HEK293 (cell line): ENCODE results near the gene EHMT1.

ENCODE experiments used
- CTCF ChIA-PET: fragments of 350-600 bp; formaldehyde crosslinking; extraction: SDS; loops from one replicate; lab custom pipeline; 2021; ENCODE audit warnings: antibody characterized with exemption; lab: Yijun Ruan, JAX
- POLR2A ChIA-PET: fragments of 300-600 bp; formaldehyde crosslinking; extraction: SDS; loops from one replicate; lab custom pipeline; 2020; ENCODE audit warnings: antibody characterized with exemption, inconsistent platforms; lab: Yijun Ruan, JAX
- H3K27ac ChIP-seq: fragments of 200-500 bp; sonication (Bioruptor generic); 2 replicates; pipeline ENCODE4 v1.5.1; 2014; ENCODE audit warnings: low read depth, low read length, control low read depth, inconsistent platforms; ENCODE audit errors: extremely low read depth
- H3K36me3 ChIP-seq, 2 experiments: fragments of 200-500 bp in 1 of 2; sonication (Bioruptor generic) in 1 of 2; 1 replicate in 1 of 2; 2 replicates in 1 of 2; pipeline ENCODE4 v1.5.1; 2014 to 2017; ENCODE audit warnings: inconsistent platforms in 2 of 2, low read length in 2 of 2; ENCODE audit not compliant: control insufficient read depth in 2 of 2, insufficient read depth in 1 of 2
- H3K4me1 ChIP-seq: fragments of 200-500 bp; sonication (Bioruptor generic); 2 replicates; pipeline ENCODE4 v1.5.1; 2014; ENCODE audit warnings: mild to moderate bottlenecking, low read length, inconsistent platforms; ENCODE audit not compliant: control insufficient read depth, insufficient read depth
- H3K4me3 ChIP-seq: 2 replicates; pipeline ENCODE4 v1.5.1; 2011; ENCODE audit warnings: low read depth, mild to moderate bottlenecking, control low read depth, low read length, moderate library complexity
- H3K9me3 ChIP-seq: fragments of 200-500 bp; sonication (Bioruptor generic); 2 replicates; pipeline ENCODE4 v1.5.1; 2014; ENCODE audit warnings: low read depth, low read length, inconsistent platforms; ENCODE audit not compliant: control insufficient read depth, insufficient read depth
- KLF7 ChIP-seq: fragments of 450-650 bp; formaldehyde crosslinking; IDR thresholded peaks from 2 replicates; pipeline ENCODE4 v1.5.1; 2016; ENCODE audit warnings: missing biosample characterization, missing genetic modification characterization, borderline replicate concordance
- KLF9 ChIP-seq: fragments of 450-650 bp; formaldehyde crosslinking; IDR thresholded peaks from 2 replicates; pipeline ENCODE4 v1.5.1; 2016; ENCODE audit warnings: missing biosample characterization, missing genetic modification characterization, low read depth
- PRDM2 ChIP-seq: fragments of 450-650 bp; formaldehyde crosslinking; IDR thresholded peaks from 2 replicates; pipeline ENCODE4 v1.5.1; 2016; ENCODE audit warnings: missing biosample characterization, missing genetic modification characterization, borderline replicate concordance
- SALL2 ChIP-seq: fragments of 450-650 bp; formaldehyde crosslinking; IDR thresholded peaks from 2 replicates; pipeline ENCODE4 v1.5.0; 2017; ENCODE audit warnings: missing biosample characterization, mild to moderate bottlenecking, missing genetic modification characterization, borderline replicate concordance
- ZBTB1 ChIP-seq: fragments of 450-650 bp; formaldehyde crosslinking; IDR thresholded peaks from 2 replicates; pipeline ENCODE4 v1.5.1; 2016; ENCODE audit warnings: missing biosample characterization, missing genetic modification characterization
- ZNF169 ChIP-seq: fragments of 450-650 bp; formaldehyde crosslinking; IDR thresholded peaks from 2 replicates; pipeline ENCODE4 v1.5.1; 2016; ENCODE audit warnings: missing biosample characterization, missing genetic modification characterization
- ZNF529 ChIP-seq: fragments of 450-650 bp; formaldehyde crosslinking; IDR thresholded peaks from 2 replicates; pipeline ENCODE4 v1.5.1; 2017; ENCODE audit warnings: missing genetic modification characterization, missing biosample characterization; ENCODE audit not compliant: insufficient replicate concordance
- ZNF621 ChIP-seq: fragments of 450-650 bp; formaldehyde crosslinking; IDR thresholded peaks from 2 replicates; pipeline ENCODE4 v1.5.1; 2017; ENCODE audit warnings: missing biosample characterization, missing genetic modification characterization
- ZNF768 ChIP-seq: fragments of 450-650 bp; formaldehyde crosslinking; IDR thresholded peaks from 2 replicates; pipeline ENCODE4 v1.5.1; 2018; ENCODE audit warnings: missing biosample characterization, mild to moderate bottlenecking, missing genetic modification characterization
- ZSCAN16 ChIP-seq: fragments of 450-650 bp; formaldehyde crosslinking; IDR thresholded peaks from 2 replicates; pipeline ENCODE4 v1.5.1; 2016; ENCODE audit warnings: missing biosample characterization, missing genetic modification characterization
- TF ChIP-seq, protein P1 (sequence below): fragments of 450-650 bp; formaldehyde crosslinking; IDR thresholded peaks from 2 replicates; pipeline ENCODE4 v1.5.1; 2016; ENCODE audit warnings: missing biosample characterization, missing genetic modification characterization
- TF ChIP-seq, protein P2 (sequence below): fragments of 450-650 bp; formaldehyde crosslinking; IDR thresholded peaks from 2 replicates; pipeline ENCODE4 v1.5.1; 2016; ENCODE audit warnings: missing biosample characterization, missing genetic modification characterization

Gene EHMT1

DNA sequence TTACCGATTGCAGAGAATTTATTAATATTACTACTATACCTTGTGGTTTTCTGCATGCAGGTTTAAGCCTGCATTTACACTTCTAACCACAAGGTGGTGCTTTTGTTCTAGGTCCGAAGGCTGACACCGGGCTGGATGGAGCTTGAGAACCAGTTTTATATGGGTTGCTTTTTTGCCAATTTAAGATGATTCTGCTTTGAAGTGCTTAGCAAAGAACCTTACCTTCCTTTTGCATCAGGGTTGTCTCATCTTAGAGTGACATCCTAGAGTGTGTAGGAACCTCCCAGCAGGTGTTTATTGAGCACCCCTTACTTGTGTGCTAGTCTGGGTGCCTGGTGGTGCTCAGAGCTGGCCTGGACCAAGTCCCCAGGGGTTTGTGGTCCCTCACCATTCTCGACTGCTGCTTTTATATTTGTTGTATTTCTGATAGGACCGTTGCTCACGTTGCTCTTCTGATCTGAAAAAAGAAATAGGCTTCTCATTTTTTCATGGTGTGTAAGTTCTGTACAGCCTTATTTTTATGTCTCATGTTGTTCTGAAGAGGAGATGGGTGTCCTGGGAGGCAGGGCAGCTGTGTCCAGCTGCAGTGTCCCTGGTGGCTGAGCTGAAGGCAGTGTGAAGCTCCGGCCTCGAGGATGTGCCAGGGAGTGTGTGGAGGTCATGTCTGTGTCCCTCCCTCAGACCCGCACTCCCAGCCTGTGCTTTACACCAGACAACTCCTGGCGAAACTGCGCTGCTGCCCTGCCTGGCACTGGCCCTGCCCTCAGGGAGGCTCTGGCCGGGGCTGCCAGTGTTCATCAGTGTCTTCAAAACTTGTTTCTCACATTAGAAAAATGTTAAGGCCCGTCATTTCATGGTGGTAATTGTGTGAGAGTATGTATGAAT is 54.3 kb downstream of the EHMT1 start (continued):
- TF ChIP-seq PRDM2 (no peak), ZSCAN16 (no peak), ZNF621 (no peak), ZNF768 (tag by site-specific recombination) (no peak), SALL2 (tag by site-specific recombination) (no peak), ZNF169 (tag by site-specific recombination) (no peak), ZBTB1 (tag by site-specific recombination) (no peak), KLF9 (tag by site-specific recombination) (no peak)
- TF ChIP-seq, protein P1, sequence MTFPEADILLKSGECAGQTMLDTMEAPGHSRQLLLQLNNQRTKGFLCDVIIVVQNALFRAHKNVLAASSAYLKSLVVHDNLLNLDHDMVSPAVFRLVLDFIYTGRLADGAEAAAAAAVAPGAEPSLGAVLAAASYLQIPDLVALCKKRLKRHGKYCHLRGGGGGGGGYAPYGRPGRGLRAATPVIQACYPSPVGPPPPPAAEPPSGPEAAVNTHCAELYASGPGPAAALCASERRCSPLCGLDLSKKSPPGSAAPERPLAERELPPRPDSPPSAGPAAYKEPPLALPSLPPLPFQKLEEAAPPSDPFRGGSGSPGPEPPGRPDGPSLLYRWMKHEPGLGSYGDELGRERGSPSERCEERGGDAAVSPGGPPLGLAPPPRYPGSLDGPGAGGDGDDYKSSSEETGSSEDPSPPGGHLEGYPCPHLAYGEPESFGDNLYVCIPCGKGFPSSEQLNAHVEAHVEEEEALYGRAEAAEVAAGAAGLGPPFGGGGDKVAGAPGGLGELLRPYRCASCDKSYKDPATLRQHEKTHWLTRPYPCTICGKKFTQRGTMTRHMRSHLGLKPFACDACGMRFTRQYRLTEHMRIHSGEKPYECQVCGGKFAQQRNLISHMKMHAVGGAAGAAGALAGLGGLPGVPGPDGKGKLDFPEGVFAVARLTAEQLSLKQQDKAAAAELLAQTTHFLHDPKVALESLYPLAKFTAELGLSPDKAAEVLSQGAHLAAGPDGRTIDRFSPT (tag by site-specific recombination), result no peak

DNA sequence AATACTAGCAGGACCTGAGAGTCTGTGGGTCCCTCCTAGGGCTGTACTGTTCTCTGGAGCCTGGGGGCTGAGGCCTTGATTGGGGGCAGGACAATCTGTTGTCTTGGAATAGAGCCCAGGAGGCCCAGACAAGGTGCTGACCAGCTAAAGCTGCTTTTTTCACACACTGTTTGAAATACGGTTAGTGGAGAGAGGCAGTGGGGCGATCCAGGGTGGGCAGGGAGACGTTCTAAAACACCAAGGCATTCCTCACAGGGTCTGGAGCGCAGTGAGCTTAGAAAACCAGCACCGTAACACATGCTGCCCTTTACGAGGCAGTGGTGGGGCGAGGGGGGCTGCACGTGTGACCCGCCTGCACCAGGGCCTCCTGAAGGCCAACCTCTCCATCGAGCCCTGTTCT is 55.1 kb downstream of the EHMT1 start:
- TF ChIP-seq ZNF529 (no peak), KLF7 (tag by site-specific recombination) (no peak)
- TF ChIP-seq, protein P2, sequence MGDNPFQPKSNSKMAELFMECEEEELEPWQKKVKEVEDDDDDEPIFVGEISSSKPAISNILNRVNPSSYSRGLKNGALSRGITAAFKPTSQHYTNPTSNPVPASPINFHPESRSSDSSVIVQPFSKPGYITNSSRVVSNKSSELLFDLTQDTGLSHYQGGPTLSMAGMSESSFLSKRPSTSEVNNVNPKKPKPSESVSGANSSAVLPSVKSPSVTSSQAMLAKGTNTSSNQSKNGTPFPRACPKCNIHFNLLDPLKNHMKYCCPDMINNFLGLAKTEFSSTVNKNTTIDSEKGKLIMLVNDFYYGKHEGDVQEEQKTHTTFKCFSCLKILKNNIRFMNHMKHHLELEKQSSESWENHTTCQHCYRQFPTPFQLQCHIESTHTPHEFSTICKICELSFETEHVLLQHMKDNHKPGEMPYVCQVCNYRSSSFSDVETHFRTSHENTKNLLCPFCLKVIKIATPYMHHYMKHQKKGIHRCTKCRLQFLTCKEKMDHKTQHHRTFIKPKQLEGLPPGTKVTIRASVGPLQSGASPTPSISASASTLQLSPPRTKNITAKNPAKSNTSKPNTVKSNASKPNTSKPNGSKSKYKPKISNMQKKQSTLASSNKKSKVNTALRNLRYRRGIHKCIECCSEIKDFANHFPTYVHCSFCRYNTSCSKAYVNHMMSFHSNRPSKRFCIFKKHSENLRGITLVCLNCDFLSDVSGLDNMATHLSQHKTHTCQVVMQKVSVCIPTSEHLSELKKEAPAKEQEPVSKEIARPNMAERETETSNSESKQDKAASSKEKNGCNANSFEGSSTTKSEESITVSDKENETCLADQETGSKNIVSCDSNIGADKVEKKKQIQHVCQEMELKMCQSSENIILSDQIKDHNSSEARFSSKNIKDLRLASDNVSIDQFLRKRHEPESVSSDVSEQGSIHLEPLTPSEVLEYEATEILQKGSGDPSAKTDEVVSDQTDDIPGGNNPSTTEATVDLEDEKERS, result no peak
- TF ChIP-seq, all 188 proteins: peak for 0
- POLR2A ChIA-PET, result interaction anchor here (1.2 kb wide), 1 partner anchor 69 kb away, joined by 5 read pairs; the partner anchor contains the start of gene ARRDC1
- CTCF ChIA-PET, result interaction anchor here (1.0 to 3.2 kb wide), 12 partner anchors 7 to 97 kb away, joined by 3 to 26 read pairs (median 6); no protein-coding TSS in a partner anchor
- Histone ChIP-seq H3K9me3 (no peaks in the 10 kb centered on the region), H3K36me3 (peaks cover 0 to 4% of the 10 kb centered on the region in 2 experiments; a peak in 2 of 3 replicates), H3K4me1 (peaks cover 12% of the 10 kb centered on the region; the same call in 1 of the 2 replicates), H3K4me3 (no peak overlapping the region), H3K27ac (no peak overlapping the region)
